ENCODE data around the gene NAXD.

DNA sequence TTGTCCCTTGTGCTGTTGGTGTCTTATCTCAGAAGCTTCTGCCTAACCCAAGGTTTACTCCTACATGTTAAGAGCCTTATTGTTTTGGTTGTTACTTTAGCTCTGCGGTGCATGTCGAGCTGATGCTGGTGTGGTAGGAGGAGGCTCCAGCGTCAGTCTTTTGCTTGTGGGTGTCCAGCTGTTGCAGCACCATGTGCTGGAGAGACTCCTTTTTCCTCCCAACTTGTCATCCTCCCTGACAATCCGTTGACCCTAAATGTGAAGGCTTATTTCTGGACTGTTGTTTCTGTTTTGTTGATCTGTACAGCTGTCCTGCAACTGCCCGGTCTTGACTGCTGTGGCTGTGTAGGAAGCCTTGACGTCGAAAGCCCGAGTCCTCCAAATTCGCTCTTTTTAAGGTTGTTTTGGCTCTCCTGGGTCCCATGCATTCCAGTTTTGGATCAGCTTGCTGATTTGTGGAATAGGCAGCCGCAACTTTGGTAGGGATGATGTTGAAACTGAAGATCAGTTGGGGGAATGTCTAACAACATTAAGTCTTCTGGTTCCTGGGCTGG lies 15.3 kb downstream of the NAXD start:
- TF ChIP-seq, protein P1, sequence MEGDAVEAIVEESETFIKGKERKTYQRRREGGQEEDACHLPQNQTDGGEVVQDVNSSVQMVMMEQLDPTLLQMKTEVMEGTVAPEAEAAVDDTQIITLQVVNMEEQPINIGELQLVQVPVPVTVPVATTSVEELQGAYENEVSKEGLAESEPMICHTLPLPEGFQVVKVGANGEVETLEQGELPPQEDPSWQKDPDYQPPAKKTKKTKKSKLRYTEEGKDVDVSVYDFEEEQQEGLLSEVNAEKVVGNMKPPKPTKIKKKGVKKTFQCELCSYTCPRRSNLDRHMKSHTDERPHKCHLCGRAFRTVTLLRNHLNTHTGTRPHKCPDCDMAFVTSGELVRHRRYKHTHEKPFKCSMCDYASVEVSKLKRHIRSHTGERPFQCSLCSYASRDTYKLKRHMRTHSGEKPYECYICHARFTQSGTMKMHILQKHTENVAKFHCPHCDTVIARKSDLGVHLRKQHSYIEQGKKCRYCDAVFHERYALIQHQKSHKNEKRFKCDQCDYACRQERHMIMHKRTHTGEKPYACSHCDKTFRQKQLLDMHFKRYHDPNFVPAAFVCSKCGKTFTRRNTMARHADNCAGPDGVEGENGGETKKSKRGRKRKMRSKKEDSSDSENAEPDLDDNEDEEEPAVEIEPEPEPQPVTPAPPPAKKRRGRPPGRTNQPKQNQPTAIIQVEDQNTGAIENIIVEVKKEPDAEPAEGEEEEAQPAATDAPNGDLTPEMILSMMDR (IDR thresholded peaks at IDR 0.05): no peak
- TF ChIP-seq POLR2A (IDR thresholded peaks at IDR 0.05): no peak
